Parathyroid adenoma (tissue), 2 donors: ENCODE results near the gene TCIRG1.

ENCODE experiments used
- H2AFZ ChIP-seq: fragments of 300-600 bp; sonication (generic); one replicate; pipeline ENCODE4 v1.7.0; 2017; ENCODE audit warnings: antibody characterized with exemption, mild to moderate bottlenecking
- H3K27ac ChIP-seq: fragments of 300-600 bp; sonication (generic); one replicate; pipeline ENCODE4 v1.7.0; 2017
- H3K27me3 ChIP-seq: fragments of 300-600 bp; sonication (generic); one replicate; pipeline ENCODE4 v1.7.0; 2017; ENCODE audit warnings: low read length; ENCODE audit not compliant: control insufficient read depth, insufficient read depth
- H3K36me3 ChIP-seq: fragments of 300-600 bp; sonication (generic); one replicate; pipeline ENCODE4 v1.7.0; 2017; ENCODE audit warnings: low read length; ENCODE audit not compliant: control insufficient read depth, insufficient read depth
- H3K4me1 ChIP-seq: fragments of 300-600 bp; sonication (generic); one replicate; pipeline ENCODE4 v1.7.0; 2017; ENCODE audit warnings: control low read depth
- H3K4me2 ChIP-seq: fragments of 300-600 bp; sonication (generic); one replicate; pipeline ENCODE4 v1.7.0; 2017; ENCODE audit warnings: low read length
- H3K4me3 ChIP-seq: fragments of 300-600 bp; sonication (generic); one replicate; pipeline ENCODE4 v1.7.0; 2017; ENCODE audit warnings: low read depth, low read length
- H3K79me2 ChIP-seq: fragments of 300-600 bp; sonication (generic); one replicate; pipeline ENCODE4 v1.7.0; 2017; ENCODE audit warnings: control low read depth
- H3K9ac ChIP-seq: fragments of 300-600 bp; sonication (generic); one replicate; pipeline ENCODE4 v1.7.0; 2017; ENCODE audit warnings: mild to moderate bottlenecking
- H3K9me3 ChIP-seq: fragments of 300-600 bp; sonication (generic); one replicate; pipeline ENCODE4 v1.7.0; 2017; ENCODE audit warnings: low read length; ENCODE audit not compliant: control insufficient read depth
- TF ChIP-seq, protein P1 (sequence below): fragments of 300-600 bp; sonication (generic); IDR thresholded peaks from one replicate; pipeline ENCODE4 v1.7.0; 2017; ENCODE audit warnings: antibody characterized with exemption, mild to moderate bottlenecking
- donor health status: primary hyperparathyroidism.

TCIRG1 gene

DNA sequence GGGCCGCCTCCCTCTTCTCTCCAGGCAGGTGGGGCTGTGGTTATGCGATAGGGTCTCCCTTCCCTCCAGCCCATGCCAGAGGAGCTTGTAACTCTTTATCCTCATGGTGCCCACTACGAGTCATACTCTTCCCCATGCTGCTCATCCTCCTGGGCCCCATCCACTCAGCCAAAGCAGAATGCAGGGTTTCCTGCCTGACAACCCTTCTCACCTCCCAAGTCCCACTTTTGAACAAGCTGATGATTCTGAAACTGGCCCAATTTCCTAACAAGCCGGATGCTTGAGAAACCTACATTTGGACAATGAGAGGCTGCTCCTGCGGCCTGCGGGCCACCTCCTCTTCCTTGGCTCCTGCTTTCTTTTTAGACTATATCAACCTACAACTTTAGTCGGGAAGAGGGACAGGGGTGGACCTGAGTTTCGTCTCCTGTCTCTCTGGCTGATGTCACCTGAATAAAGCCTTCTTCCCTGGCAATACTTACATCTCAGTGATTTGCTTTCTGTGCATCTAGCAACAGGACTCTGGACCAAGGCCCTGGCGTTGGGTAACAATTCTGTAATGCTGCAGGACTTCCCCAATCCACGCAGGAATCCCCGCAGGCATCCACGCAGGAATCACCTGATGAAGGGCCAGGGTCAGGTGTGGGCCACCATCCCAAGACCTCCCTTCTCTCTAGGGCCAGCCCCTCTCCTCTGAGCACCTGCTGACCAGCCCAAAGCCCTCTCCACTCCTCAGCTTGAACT, 9.9 kb upstream of the TCIRG1 start:
- H3K4me2 ChIP-seq, result no peak overlapping the region
- H3K4me1 ChIP-seq, result peaks cover 3% of the 10 kb centered on the region
- H3K79me2 ChIP-seq, result peaks cover 6% of the 10 kb centered on the region
- H3K4me3 ChIP-seq, result no peak overlapping the region
- H3K9me3 ChIP-seq, result no peaks in the 10 kb centered on the region
- TF ChIP-seq, protein P1, sequence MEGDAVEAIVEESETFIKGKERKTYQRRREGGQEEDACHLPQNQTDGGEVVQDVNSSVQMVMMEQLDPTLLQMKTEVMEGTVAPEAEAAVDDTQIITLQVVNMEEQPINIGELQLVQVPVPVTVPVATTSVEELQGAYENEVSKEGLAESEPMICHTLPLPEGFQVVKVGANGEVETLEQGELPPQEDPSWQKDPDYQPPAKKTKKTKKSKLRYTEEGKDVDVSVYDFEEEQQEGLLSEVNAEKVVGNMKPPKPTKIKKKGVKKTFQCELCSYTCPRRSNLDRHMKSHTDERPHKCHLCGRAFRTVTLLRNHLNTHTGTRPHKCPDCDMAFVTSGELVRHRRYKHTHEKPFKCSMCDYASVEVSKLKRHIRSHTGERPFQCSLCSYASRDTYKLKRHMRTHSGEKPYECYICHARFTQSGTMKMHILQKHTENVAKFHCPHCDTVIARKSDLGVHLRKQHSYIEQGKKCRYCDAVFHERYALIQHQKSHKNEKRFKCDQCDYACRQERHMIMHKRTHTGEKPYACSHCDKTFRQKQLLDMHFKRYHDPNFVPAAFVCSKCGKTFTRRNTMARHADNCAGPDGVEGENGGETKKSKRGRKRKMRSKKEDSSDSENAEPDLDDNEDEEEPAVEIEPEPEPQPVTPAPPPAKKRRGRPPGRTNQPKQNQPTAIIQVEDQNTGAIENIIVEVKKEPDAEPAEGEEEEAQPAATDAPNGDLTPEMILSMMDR, result no peak
- no peak overlapping the region for H3K27ac ChIP-seq
- no peaks in the 10 kb centered on the region for H3K36me3 ChIP-seq
- no peak overlapping the region for H2AFZ ChIP-seq
- no peak overlapping the region for H3K9ac ChIP-seq
- H3K27me3 ChIP-seq, result no peaks in the 10 kb centered on the region

DNA sequence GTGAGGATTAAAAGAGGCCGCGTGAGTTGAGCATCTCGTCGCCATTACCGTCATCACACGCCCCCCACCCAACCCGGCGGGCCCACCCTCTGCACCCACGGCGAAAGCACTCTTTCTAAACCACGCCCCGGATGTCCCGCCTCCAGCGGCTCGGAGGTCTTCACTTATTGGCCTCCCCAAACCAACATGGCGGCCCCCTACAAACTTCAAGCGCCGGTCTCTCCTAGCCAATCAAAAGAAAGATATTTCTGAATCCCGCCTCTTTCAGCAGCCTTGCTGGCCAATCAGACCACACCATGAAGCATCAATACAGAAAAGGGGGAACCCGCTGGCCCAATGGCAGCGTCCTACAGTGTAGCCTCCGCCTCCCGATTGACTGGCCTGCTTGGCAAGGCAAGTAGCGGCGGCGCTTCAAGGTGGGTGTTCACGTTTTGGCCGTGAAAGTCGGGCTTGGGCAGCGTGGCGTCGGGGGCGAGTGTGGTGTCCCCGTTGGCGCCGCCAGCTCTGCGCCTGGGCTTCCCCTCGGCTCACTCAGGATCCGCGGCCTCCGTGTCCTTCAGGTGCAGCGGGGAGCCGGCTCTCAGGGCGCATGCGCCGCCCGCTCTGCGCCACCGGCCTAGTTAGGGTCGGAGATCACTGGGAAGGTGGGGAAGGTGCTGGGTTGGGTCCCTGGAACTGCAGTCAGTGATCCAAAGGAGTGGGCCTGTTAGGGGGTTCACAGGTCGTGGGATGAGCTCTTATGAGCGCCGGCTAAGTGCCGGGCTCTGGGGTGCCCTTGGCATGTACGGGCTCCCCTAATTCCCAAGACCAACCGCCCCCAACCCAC, 8.3 kb upstream of the TCIRG1 start, which contains the start of gene NDUFS8:
TSS of gene NDUFS8 (plus strand) at position 364 of the 826 bp plus-strand sequence. CDS start 1,471 bp downstream, outside the sequence.
- Histone ChIP-seq H3K4me3 (peak within 1 kb of the TSS; percentile 90), H3K27ac (peak within 1 kb of the TSS; percentile 81), H3K27me3 (no peaks in the 10 kb centered on the region), H2AFZ (peak within 1 kb of the TSS; percentile 87), H3K4me1 (peaks cover 3% of the 10 kb centered on the region), H3K79me2 (peaks cover 6% of the 10 kb centered on the region), H3K9me3 (no peaks in the 10 kb centered on the region), H3K4me2 (peak within 1 kb of the TSS; percentile 86), H3K9ac (peak within 1 kb of the TSS; percentile 84), H3K36me3 (no peaks in the 10 kb centered on the region)
- TF ChIP-seq, protein P1, result no peak

DNA sequence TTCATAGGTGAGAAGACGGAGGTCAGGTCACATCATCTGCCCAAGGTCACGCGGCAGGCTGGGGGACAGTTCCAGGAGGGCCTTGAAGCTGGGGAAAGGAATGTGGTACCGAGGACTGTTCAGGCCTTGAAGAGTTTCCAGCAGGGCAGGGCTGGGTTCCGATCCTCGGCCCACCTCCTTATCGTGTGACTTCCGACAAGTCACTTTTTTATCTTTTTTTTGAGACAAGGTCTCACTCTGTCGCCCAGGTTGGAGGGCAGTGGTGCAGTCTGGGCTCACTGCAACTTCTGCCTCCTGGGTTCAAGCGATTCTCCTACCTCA, 7.7 kb upstream of the TCIRG1 start:
- H3K27ac ChIP-seq, result peak overlapping the region; percentile 81
- H3K4me3 ChIP-seq, result peak overlapping the region; percentile 90
- H3K4me1 ChIP-seq, result peaks cover 3% of the 10 kb centered on the region

DNA sequence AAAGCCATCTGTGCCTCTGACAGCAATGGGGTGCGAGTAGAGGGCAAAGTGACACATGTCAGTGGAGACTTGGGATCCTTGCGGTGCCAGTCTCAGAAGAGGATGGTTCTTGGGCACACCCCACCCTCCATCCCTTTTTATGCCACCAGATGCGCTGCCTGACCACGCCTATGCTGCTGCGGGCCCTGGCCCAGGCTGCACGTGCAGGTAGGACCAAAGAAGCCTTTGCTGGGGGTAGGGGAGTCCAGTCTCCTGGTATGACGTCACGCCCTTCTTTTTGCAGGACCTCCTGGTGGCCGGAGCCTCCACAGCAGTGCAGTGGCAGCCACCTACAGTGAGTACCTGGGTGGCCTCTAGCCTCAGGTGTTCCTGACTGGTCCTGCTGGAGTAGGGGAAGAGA, 6.8 kb upstream of the TCIRG1 start:
- no peaks in the 10 kb centered on the region for H3K36me3 ChIP-seq
- H3K9me3 ChIP-seq, result no peaks in the 10 kb centered on the region
- H3K27me3 ChIP-seq, result no peaks in the 10 kb centered on the region
- peaks cover 6% of the 10 kb centered on the region for H3K79me2 ChIP-seq
- H3K4me3 ChIP-seq, result no peak overlapping the region
- H3K4me1 ChIP-seq, result peaks cover 3% of the 10 kb centered on the region
- H3K27ac ChIP-seq, result no peak overlapping the region
- H2AFZ ChIP-seq, result no peak overlapping the region
- H3K4me2 ChIP-seq, result peak overlapping the region; percentile 86
- TF ChIP-seq, protein P1, result no peak
- no peak overlapping the region for H3K9ac ChIP-seq

More for the DNA sequence above, 7.7 kb upstream of the TCIRG1 start:
- H3K9me3 ChIP-seq, result no peaks in the 10 kb centered on the region
- peak overlapping the region; percentile 87 for H2AFZ ChIP-seq
- peaks cover 6% of the 10 kb centered on the region for H3K79me2 ChIP-seq
- H3K36me3 ChIP-seq, result no peaks in the 10 kb centered on the region
- TF ChIP-seq, protein P1, result no peak
- H3K4me2 ChIP-seq, result peak overlapping the region; percentile 86
- H3K9ac ChIP-seq, result peak overlapping the region; percentile 84
- no peaks in the 10 kb centered on the region for H3K27me3 ChIP-seq
